Hematopoietic multipotent progenitor cell treated with erythropoietin and hydrocortisone succinate and interleukin-3 and kit ligand, for 4 days (in vitro differentiated cells): ENCODE data around the gene VEGFA.

Source experiments
- DNase-seq: peaks from one replicate; pipeline ENCODE4 v3.0.0-alpha.2; 2015

Gene VEGFA

DNA sequence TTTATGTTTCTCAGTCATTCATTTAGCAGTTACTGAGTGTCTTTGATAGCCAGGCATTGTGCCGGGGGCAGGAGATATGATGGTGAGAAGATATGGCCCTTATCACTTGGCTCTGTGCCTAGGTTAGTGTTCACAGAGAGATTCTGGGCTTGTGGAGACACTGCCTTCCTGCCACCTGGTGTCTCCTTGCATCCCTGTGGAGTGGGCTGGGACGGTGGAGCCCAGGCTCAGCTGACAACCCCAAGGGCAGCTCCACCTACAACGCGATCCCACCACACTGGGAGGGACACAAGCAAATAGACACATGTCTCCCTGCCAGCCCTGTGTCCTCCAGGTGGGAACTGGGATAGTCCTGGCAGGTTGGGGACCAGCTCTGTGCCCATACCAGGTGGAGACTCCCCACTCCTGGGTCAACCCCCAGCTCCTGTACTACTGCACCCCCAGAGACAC lies 30.3 kb upstream of the VEGFA start:
- DNase-seq: peak; percentile 67

DNA sequence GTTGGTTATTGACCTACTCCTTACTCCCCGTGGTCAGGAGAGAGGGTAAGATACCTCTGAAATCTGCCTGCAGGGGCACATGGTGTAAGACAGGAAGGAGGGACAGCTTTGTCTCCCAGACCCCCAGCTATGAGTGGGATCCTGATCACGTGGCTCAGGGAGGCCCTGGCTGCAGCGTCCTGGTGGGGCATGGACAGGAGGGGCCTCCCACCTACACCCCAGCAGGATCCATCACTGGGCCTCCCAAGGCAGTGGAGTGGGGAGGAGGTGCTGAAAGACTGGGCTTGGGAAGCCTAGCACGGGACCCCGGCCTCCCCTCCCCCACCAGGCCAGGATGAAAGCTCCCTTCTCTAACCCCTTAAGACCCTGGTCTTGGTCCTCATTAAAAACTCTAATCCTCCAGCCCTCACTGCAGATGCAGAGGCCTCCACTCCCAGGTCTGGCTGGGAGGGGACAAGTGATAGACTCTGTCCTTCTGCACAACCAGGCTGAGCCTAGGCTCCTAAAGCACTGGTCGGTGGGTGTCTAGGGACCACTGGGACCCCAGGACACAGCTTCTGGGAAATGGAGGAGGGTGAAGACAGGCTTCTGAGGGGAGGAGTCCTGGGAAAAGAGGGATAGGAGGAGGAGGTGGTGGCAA lies 29.6 kb upstream of the VEGFA start:
- DNase-seq: no peak

DNA sequence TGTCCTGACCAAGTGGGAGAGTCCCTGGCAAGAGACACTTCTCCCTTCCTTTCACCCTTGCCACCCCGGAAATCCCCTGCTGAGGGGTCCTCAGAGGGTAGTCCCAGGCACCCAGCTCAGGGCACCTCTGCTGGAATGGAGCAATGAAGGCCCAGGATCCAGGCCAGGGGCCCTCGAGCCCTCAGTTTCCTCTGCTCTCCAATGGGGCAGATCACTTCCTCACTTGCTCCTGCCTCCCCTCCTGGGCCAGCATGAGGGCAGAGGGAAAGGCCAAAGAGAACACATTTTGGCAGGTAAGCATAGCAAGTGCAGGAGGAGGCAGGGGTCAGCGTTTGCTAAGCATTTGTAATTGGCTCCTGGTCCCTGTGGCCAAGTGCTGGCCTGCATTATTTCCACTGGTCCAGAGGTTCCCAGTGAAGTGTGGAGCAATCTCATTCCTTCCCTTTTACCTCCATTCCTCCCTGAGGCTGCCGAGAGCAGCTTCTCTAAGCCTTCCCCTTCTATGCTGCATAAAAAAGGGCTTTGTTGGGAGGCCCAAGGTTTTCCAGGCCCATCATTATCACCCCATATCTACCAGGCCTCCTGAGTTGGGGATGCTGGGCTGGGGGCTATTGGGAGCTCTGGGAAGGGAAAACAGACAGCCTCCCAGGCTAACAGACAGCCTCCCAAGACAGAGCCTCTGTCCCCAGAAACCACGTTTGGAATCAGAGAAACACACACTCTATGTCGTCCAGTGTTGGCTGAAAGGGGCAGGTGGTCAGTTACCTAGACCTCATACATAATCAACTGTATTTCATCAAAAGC lies 28.8 kb upstream of the VEGFA start:
- DNase-seq: no peak

DNA sequence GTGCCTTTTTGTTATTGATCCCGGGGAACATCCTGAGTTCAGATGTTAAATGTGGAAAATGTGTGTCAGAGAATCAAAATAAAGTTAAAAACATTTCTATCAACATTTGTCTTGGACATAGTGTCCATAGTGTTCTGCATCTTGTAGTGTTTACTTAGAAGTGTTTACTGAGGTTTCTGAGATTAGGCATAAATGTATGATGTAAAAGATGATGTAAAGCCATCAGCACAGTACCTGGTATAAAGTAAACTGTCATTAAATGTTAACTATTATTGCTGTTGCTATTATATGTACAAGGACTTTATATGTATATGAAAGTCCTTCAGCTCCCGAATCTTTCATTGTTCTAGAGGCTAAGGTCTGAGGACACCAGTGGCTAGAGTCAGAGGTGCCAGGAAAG lies 28.2 kb upstream of the VEGFA start:
- no peak for DNase-seq

DNA sequence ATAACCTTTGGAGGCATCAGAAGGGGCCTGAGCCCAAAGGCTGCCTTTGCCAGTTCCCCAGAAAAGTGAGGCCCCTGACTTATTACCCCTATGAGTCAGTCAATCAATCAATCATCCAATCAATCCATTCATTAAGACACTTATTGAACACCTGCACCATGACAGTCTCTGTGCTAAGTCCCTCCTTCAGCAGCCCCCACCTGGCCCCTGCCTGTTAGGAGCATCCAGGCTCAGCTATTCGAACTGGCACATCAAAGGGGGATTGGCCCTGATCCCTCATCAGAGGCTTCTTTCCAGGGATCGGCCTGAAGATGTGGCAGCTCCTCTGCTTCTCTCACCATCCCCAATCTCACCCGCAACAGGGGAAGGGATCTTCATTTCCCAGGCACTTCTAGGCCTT lies 27.7 kb upstream of the VEGFA start:
- DNase-seq: no peak

DNA sequence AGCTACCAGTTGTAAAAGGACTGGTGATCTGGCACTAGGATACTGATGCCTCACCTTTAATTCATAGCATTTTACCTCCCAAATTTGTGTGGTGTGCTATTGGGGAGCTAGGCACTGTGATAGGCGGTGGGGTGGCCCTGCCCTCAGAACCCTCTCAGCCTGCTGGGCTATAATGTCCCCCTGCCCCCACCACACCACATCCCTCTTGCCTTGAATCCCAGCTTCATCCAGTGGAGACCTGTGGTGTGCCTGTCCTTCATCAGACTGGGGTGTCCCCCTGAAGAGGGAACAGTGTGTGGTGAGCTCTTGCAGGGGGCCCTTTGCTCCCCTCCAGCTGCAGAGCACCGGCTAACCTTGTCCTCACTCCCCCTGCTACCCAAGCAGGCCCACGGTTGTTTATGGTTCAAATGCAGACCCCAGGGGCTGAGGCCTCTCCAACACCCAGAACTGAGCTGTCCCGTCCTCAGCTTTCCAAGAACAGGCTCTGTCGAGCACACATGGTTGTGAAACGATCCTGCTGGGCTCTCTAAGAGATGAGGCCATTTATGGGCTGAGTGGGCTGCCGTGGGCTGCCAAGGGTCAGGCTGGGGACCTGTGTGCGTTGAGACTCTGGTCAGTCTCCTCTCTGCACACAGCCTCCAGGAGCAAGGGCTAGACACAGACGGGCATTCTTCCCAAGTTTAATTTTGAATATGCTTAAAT lies 26.9 kb upstream of the VEGFA start:
- no peak for DNase-seq

DNA sequence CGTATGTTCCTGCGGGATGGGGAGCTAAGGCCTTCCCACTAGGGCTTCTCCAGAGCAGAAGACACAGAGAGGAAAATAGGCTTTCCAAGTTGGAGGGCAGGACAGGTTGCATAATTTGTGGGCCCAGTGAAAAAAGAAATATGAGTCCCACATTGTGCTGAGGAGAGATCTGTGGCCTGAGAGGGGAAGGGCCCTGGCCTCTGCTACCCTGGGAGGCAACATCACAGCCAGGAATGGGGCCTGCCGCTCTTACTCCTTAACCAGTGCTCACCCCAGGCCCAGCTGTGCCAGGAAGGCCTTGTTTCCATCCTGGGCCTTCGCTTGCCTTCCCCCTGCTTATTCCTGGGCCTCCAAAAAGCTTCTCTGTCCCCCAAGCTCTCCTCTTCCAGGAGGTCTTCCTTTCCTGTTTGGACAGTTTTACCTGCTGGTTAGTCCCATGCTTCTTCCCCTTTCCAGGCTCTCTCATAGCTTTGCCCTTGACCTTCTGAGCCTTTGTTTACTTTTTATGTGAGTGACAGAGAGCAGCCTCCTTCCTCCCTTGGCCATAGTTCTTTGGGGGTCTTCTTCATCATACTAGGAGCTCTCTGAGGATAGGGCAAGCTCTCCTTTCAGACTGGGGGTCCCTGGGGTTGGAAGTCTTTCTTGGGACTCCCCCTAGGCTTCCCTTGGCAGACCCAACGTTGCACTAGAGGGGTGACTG lies 26.2 kb upstream of the VEGFA start:
- DNase-seq: no peak

DNA sequence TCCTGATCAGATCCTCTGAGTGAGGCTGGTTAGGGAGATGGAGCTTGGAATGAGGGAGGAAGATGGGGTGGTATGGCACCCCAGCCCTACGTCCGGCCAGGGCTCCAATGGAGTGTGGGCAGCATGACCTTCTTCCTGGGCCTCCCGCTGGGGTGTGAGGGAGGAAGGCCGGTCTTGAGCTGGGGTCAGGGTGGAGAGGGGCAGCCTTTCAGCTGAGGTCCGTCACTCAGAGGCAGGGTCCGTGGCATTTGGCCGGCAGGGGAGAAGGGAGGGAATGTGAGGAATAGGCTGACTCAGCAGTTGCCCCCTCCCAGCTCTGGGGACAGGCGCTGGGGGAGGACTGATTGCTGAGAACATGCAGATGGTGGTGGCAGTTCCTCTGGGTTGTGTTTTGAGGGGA lies 25.5 kb upstream of the VEGFA start:
- DNase-seq: no peak

DNA sequence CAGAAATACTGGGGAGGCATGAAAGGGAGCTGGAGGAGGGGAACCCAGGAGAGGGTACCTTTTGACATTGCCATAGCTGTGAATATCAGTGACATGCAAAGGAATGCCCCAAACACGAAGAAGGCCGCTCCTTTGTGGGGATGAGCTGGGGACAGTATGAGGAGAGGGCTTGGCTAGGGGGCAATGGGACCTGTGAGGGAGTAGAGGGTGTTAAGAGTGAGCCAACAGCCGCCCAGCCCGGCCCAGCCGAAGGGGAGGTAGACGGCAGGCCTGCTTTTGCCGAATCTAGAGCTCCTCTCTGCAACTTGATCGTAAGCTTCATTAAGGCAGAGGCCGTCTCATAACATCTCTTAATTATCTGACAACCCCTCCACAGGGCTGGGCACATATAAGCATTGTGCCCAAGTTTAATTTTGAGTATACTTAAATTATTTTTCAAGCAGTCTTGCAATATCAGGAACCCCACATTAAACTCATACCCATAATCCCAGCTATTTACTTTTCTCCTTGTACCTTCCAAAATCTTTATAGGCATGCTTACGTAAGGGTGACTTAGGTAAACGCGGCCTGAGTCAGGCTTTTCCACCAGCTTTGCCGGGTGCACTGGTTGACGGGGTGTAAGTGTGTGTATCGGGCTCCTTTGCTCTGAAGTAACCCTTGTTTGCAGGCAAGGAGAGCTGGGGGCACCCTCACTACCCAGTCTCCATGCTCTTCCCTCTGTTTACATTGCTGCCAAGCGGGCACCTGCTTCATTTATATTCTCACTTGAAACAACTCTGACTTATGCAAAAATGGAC lies 24.9 kb upstream of the VEGFA start:
- no peak for DNase-seq

DNA sequence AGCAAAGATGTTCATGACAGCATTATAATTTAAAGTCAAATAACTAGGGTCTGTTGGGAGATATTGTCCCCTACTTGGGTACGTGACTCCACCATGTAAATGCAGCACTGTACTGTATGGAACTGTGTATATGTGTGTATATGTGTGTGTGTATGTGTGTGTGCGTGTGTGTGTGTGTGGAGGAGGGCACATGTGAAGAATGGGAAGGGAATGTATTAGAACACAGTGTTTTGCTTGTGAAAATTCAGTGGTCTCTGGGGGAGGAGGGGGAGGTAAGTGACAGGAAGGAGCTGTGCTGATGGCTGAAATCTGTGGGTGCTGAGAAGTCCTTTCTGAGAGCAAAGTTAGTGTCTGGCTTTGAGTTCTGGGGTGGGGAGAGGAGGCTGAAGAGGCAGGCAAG lies 23.9 kb upstream of the VEGFA start:
- DNase-seq: no peak

DNA sequence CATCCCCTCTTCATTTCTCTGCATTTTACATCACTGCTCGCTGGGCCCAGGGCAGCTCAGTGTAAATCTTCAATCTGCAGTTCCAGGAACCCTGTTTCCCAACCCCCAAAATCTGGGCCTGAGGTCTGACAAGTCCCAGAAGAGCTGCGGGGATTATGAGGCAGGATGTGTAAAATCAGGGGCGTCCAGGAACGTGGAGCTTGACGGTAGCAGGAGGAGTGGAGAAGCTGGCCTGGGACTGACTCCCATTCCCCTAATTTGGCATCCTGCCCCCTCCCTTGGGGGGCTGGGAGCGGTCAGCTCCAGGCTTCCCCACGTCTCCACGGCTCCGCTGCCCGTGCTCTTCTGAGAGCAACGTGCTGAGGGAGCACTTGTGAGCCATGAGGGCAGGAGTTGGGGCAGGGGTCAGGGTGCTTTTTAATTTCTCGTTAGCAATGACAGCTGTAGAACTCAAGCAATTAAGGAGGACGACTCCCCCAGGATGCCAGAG lies 23.4 kb upstream of the VEGFA start:
- DNase-seq: no peak

DNA sequence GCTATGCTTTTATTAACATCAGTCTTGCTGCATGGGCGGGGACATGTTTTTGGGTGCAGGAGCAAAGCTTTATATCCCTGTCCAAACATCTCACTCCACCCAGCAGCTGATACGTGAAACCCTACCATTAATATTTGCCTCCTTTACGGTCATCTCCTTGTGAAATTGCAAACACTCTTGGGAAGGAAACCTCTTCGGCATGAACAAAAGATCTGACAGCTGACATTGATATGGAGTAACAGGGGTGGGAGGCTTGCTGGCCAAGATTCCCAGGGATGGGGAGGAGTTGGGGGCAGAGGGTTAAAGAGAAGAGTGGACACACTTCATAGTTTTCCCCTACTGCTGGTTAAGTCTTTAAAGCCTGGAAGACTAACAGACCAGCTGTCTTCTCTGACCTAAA lies 22.2 kb upstream of the VEGFA start:
- DNase-seq: no peak

DNA sequence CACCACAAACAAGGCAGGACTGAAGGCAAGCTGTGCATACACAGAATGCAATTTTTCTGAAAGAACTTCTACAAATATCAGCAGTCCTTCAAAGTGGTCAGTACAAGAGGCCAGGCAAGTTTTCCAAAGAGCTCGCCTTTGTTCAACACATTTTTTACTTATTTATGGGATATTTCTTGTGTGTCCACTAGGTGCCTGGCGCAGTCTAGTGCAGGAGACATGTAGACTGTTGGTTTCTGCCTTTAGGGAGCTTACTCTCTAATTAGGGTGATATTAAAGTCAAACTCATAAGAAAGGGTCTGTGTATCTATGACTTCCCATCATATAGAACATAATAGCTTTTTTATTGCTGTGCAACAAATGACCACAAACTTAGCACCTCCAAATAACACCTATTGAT lies 21.2 kb upstream of the VEGFA start:
- DNase-seq: no peak

DNA sequence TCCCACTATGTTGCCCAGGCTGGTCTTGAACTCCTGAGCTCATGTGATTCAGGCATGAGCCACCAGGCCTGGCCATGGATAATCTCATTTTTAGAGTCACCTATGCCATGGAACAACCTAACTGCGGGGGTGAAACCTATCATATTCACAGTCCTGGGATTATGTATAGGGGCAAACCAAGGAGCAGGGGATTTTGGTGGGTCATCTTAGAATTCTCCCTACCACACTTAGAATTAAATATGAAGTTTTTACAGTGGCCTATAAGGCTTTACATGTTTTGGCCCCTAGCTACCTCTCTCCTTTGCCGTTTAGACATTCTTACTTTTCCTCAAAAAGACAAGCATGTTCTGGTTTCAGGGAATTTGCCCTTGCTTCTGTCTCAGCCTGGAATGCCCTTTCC lies 20.6 kb upstream of the VEGFA start:
- DNase-seq: no peak

DNA sequence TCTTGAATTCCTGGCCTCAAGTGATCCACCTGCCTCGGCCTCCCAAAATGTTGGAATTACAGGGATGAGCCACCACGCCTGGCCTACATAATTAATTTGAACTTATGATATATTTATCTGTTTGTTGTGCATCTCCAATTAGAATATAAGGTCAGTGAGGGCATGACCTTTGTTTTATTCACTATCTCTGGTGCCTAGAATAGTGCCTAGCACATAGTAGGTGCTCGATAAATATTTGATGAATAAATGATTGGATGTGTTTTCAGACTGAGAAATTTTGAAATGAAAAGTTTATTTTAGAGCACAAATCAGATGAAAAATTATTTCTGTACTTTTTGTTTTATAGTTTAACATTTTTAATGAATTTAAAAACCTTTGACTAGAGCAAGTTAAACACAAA lies 19.4 kb upstream of the VEGFA start:
- no peak for DNase-seq

DNA sequence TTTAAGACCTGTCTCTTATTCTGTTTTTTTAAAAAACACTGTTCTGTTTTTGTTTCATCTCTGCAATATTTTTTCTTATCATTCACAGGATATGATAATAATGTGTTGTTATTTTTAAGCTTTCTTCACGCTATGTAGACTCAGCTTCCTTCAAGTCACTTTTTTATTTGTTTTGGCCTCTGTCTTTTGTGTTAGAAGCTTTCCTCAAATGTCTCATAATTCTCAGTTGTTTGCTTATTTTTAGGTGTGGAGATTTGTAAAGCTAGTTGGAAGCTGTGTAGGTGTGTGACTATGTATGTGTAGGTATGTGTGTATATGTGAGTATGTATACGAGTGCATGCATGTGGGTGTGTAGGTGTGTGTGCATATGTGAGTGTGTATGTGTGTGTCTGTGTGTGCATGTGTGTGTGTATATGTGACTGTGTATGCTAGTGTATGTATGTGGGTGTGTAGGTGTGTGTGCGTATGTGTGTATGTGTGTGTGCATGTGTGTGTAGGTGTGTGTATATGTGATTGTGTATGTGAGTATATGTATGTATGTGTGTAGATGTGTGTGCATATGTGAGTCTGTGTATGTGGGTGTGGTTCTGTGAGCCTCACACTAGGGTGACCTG lies 16.3 kb upstream of the VEGFA start:
- no peak for DNase-seq

DNA sequence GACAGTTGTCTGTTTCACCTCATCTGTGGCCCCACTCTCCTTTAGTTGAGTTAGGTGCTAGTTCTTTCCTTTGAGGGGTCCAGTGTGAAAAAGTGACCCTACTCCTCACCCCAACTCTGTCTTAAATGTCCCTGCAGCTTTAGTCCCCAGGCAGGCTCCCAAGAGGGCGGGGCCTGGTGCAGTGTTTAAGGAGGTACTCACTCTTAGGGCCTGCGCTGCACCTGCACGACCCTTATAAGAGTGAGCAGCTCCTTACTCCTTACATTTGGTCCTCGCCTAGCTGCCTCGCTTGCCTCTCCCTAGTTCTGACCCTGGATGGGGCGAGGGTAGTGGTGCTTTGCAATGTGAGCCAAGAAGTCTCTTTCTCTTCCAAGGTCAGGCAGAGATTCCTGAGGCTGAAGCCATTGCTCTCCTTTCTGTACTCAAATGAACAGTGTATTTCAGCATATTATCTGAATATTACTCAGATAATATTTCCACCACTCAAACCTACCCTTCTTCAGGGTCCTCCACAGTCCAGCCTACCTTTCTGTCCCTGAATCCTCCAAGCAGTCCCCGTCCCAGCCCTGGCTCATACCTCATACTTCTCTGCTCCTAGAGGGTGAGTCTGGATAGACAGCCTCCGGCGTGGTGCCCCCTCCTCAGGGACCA lies 11.9 kb upstream of the VEGFA start:
- no peak for DNase-seq

DNA sequence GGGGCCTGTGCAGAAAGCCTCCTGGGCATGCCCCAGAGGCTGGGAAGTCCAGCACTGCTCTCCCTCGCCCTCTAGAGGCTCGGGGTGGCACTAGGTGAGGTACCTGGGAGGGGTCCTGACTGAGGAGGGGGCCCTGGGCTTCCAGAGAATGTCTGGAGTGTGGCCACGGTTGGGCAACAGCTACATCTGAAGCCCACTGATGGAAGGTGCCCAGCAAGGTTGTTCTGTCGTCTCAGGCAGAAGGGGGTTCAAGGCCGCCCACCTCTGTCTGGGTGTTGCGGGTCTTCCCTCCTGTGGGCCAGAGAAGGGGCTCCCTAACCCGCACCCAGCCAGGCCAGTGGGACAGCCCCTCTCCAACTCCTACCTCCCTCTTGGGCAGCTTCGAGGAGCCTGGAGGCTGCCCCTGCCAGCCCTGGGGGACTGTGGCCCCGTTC lies 11.4 kb upstream of the VEGFA start:
- DNase-seq: peak; percentile 47

DNA sequence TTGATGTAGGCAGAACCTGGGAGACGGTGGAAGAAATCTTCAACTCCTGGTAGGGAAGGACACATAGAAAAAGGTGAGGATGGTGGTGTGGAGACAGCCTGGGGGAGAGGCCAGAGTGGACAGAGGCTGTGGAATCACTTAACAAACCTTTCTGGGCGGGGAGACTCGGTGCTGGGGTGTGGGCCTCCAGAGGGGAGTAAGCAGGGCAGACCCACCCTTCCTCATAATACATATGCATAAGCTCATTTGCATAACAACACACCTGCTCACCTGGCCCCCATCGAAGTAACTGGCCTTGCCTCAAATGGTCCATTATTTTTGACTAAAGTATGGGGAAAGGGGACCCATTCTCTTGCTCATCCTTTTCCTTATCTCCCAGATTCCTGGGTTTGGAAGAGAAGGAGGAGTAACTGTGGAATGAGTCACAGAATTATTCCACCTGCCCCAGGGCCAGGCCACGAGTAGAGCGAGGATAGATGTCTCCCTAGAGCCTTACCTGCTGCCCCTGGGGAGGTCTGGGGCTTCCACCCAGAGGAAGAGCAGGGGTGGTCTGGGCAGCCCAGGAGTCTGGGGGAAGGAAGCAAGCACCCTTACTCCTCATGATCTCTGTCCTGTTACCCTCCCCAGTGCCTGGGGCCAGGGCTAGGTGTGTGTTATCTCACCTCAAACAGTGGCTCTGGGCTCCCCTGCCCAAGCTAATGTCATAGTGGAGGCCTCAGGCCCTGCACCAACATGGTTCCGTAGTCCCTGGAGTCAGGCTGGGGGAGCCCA lies 10.7 kb upstream of the VEGFA start:
- DNase-seq: no peak

DNA sequence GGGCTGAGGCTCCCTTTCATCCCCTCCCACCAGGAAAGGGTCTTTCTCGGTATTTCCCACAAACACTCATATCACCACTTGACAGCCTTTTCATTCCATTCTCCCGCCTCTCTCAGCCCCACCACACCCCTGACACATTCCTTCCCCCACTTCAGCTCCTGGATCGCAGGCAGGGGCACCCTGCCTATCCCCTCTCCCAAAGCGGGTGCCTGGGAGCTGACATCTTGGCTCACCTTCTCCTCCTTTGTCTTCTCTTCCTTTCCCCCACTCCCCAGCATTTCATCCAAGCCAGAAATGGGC lies 10.2 kb upstream of the VEGFA start:
- DNase-seq: no peak
